ENCODE measurements around the gene PTBP3. TPM values are rescaled to one million over a fixed set of nuclear protein-coding genes. Genes with fewer than 3 reads are reported as not detected.

PTBP3 gene
- total RNA-seq, 4 donors from 2014 or later: 19.9 to 31.1 (median 25.5) TPM

DNA sequence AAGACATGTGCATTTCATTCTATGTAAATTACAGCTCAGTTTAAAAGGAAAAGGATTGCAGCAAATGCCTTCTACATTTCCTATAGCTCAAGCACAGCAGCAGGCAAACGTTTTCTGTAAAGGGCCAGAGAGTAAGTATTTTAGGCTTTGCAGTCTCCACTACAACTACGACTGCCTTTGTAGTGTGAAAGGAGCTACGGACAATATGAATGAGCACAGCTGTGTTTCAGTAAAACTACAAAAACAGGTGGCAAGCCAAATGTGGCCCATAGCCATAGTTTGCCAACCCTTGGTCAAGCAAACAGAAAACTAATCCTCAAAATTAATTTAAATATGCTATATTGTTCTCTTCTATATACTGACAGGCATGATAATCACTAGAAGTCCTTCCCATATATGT, 7.2 kb downstream of the PTBP3 start:
- no peak for TF ChIP-seq POLR2A (IDR thresholded peaks at IDR 0.05; ENCODE audit: low read depth)
- TF ChIP-seq POLR2AphosphoS5 (IDR thresholded peaks at IDR 0.05): no peak
- TF ChIP-seq EP300 (IDR thresholded peaks at IDR 0.05): no peak
- TF ChIP-seq, protein P1, sequence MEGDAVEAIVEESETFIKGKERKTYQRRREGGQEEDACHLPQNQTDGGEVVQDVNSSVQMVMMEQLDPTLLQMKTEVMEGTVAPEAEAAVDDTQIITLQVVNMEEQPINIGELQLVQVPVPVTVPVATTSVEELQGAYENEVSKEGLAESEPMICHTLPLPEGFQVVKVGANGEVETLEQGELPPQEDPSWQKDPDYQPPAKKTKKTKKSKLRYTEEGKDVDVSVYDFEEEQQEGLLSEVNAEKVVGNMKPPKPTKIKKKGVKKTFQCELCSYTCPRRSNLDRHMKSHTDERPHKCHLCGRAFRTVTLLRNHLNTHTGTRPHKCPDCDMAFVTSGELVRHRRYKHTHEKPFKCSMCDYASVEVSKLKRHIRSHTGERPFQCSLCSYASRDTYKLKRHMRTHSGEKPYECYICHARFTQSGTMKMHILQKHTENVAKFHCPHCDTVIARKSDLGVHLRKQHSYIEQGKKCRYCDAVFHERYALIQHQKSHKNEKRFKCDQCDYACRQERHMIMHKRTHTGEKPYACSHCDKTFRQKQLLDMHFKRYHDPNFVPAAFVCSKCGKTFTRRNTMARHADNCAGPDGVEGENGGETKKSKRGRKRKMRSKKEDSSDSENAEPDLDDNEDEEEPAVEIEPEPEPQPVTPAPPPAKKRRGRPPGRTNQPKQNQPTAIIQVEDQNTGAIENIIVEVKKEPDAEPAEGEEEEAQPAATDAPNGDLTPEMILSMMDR (IDR thresholded peaks at IDR 0.05): no peak
- Histone ChIP-seq H3K36me3 (no peaks in the 10 kb centered on the region), H3K4me1 (peaks cover 5 to 32% (median 15%) of the 10 kb centered on the region in 4 donors), H3K4me3 (no peak overlapping the region), H3K27me3 (no peaks in the 10 kb centered on the region), H3K9me3 (no peaks in the 10 kb centered on the region), H3K27ac (replicated peaks in 1 of 4) (no peak overlapping the region)
- WGBS: 57% methylated on average over 3 of the region's 3 CpGs
- intact Hi-C loops (cut with DNase I): no loop called here
- DNase-seq (ENCODE audit: extremely low spot score): no peak

DNA sequence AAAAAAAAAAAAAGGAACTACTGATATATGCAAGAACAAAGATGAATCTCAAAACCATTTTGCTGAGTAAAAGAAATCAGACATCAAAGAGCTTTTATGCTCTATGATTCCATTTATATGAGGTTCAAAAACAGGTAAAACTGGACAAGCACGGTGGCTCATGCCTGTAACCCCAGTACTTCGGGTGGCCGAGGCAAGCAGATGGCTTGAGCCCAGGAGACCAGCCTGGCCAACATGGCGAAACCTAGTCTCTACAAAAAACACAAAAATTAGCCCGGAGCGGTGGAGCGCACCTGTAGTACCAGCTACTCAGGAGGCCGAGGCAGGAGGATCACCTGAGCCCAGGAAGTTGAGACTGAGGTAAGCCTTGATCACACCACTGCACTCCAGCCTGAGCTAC, 7.8 kb downstream of the PTBP3 start:
- TF ChIP-seq POLR2A (IDR thresholded peaks at IDR 0.05; ENCODE audit: low read depth) (no peak), EP300 (IDR thresholded peaks at IDR 0.05) (no peak), POLR2AphosphoS5 (IDR thresholded peaks at IDR 0.05) (no peak)
- TF ChIP-seq, protein P1 (IDR thresholded peaks at IDR 0.05): no peak

DNA sequence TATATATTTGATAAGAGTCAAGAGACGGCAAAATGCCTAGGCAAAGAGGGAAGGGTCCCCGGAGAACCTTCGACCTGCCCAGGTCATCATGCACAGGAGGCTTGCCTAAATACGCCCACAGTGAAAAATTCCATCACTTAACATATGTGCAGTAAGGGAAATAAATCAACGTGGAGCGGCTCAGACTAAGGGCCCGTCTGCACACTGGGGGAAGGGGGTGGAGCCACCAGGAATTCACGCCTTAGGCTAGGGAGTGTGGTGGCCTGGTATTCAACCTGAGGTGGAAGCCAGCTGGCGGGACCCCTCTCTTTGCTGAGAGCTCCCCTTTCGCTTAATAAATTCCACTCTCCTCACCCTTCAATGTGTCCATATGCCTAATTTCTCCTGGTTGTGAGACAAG, 8.3 kb downstream of the PTBP3 start:
- 88% methylated on average over 10 of the region's 10 CpGs for WGBS

More for the DNA sequence above, 7.8 kb downstream of the PTBP3 start:
- Histone ChIP-seq H3K27ac (replicated peaks in 1 of 4) (no peak overlapping the region), H3K4me1 (peaks cover 0 to 27% (median 10%) of the 10 kb centered on the region in 4 donors), H3K9me3 (no peaks in the 10 kb centered on the region), H3K4me3 (no peak overlapping the region), H3K36me3 (no peaks in the 10 kb centered on the region), H3K27me3 (no peaks in the 10 kb centered on the region)
- 90% methylated on average over 8 of the region's 8 CpGs for WGBS
- DNase-seq (ENCODE audit: extremely low spot score): no peak
- intact Hi-C loops (cut with DNase I): no loop called here

DNA sequence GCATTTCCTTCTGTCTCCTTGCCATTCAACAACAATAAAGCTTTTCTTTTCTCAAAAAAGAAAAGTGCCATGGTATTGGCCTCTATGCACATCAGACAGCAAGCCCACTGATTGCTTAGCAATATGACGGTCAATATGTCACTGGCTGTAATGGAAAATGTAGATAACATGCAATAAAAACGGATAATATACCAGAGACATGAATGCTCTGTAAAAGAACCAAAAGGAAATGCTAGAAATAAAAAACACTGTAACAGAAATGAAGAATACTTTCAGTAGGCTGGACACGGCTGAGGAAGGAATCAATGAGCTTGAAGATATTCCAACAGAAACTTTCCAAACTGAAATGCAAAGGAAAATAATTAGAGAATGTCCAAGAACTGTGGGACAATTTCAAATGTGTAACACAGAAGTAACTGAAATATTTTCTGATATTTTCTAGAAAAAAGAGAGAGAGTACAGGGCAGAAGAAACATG, 10.0 kb downstream of the PTBP3 start:
- Histone ChIP-seq H3K9me3 (no peaks in the 10 kb centered on the region), H3K27me3 (no peaks in the 10 kb centered on the region), H3K27ac (replicated peaks in 1 of 4) (no peak overlapping the region), H3K36me3 (no peaks in the 10 kb centered on the region), H3K4me3 (no peak overlapping the region), H3K4me1 (peaks cover 0 to 20% (median 5%) of the 10 kb centered on the region in 4 donors)
- DNase-seq (ENCODE audit: extremely low spot score): no peak
- TF ChIP-seq POLR2A (IDR thresholded peaks at IDR 0.05; ENCODE audit: low read depth): no peak
- TF ChIP-seq, protein P1 (IDR thresholded peaks at IDR 0.05): no peak
- no peak for TF ChIP-seq POLR2AphosphoS5 (IDR thresholded peaks at IDR 0.05)
- no peak for TF ChIP-seq EP300 (IDR thresholded peaks at IDR 0.05)
- 95% methylated on average over 3 of the region's 3 CpGs for WGBS
- intact Hi-C loops (cut with DNase I): no loop called here

More for the DNA sequence above, 8.3 kb downstream of the PTBP3 start:
- no peak for DNase-seq (ENCODE audit: extremely low spot score)
- intact Hi-C loops (cut with DNase I): no loop called here
- Histone ChIP-seq H3K36me3 (no peaks in the 10 kb centered on the region), H3K27ac (replicated peaks in 1 of 4) (no peak overlapping the region), H3K27me3 (no peaks in the 10 kb centered on the region), H3K4me3 (no peak overlapping the region), H3K9me3 (no peaks in the 10 kb centered on the region), H3K4me1 (peaks cover 0 to 23% (median 6%) of the 10 kb centered on the region in 4 donors)
- TF ChIP-seq POLR2A (IDR thresholded peaks at IDR 0.05; ENCODE audit: low read depth) (no peak), EP300 (IDR thresholded peaks at IDR 0.05) (no peak)

DNA sequence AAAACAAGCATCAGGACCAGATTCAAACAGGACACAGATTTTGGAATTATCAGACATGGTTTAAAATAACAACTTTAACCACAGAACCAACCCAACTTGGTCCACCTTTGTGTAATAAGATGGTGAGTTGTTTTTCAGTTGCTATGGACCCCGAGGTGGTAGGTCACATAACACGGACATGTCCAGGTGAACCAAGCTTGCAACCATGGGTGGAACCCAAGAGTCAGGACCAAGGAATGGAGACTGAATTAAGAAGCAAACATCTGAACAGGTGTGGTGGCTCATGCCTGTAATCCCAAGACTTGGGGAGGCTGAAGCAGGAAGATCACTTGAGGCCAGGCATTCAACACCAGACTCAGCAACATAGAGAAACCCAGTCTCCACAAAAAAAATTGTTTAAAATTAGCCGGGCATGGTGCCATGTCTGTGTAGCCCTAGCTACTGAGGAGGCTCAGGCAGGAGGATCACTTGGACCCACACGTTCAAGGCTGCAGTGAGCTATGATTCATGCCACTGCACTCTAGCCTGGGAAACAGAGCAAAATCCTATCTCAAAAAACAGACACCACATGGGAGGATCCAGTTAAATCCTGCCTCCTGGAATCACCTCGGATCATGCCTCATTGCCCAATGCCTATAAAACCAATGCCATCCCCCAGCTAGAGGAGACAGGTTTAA, 10.6 kb downstream of the PTBP3 start:
- DNase-seq (ENCODE audit: extremely low spot score): no peak
- no peak for TF ChIP-seq EP300 (IDR thresholded peaks at IDR 0.05)
- TF ChIP-seq, protein P1 (IDR thresholded peaks at IDR 0.05): no peak
- TF ChIP-seq POLR2AphosphoS5 (IDR thresholded peaks at IDR 0.05): no peak
- TF ChIP-seq POLR2A (IDR thresholded peaks at IDR 0.05; ENCODE audit: low read depth): no peak
- no peak overlapping the region for H3K27ac ChIP-seq (replicated peaks in 1 of 4)
- WGBS: 96% methylated on average over 5 of the region's 5 CpGs
- H3K27me3 ChIP-seq: no peaks in the 10 kb centered on the region
- intact Hi-C loops (cut with DNase I): no loop called here
- H3K4me3 ChIP-seq: no peak overlapping the region
- peaks cover 0 to 15% (median 2%) of the 10 kb centered on the region in 4 donors for H3K4me1 ChIP-seq
- no peaks in the 10 kb centered on the region for H3K9me3 ChIP-seq
- no peaks in the 10 kb centered on the region for H3K36me3 ChIP-seq

All from esophagus muscularis mucosa (tissue), 4 donors.